NCI-H2171 (cell line): ENCODE measurements around the gene GPRIN1.
"Not testable (repeated sequence)": the region's sequence is repeated elsewhere in the genome, so short reads cannot be mapped to it uniquely, and the experiment has no call there.

ENCODE experiments used
- DNase-seq: peaks from one replicate; lab custom pipeline; 2025; lab: John Stamatoyannopoulos, UW

Gene GPRIN1

DNA sequence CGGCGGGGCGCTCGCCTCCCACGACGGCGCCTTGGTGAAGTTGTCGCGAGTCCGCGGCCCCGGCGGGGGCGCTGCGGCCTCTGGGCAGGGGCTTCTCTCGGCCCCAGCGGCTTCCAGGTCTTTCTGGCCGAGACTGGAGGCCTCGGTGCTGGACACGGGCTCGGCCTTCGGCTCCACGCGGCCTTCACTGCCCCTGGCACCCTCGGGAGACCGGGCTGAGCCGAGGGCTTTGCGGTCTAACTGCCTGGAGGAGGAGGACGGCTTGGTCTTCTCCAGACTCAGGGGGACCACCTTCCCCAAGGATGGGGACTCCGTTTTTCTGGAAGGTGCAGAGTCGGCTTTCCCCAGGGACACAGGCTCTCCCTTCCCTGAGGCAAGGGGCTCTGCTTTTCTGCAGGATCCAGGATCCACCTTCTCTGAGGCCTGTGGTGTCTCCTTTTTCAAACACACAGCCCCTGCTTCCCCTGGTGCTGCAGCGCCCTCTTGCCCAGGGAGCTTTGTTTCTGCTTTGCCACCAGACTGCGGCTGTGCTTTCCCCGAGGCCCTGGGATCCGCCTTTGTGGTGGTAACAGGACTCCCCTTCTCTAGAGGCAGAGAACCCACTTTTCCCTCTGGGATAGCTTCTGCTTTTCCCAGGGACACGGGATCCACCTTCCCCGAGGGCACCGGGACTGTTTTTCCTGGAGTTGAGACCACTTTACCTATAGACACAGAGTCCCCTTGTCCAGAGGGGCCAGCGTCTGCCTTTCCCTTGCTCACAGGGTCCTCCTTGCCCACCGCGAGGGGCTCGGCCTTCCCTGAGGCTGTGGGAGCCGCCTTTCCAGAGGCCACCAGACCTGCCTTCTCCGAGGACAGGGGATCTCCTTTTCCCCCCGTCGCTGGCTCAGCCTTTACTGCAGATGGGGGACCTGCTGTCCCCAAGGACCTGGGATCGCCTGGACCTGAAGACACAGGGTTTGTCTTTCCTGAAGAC is 12.3 kb downstream of the GPRIN1 start:
- no peak for DNase-seq

DNA sequence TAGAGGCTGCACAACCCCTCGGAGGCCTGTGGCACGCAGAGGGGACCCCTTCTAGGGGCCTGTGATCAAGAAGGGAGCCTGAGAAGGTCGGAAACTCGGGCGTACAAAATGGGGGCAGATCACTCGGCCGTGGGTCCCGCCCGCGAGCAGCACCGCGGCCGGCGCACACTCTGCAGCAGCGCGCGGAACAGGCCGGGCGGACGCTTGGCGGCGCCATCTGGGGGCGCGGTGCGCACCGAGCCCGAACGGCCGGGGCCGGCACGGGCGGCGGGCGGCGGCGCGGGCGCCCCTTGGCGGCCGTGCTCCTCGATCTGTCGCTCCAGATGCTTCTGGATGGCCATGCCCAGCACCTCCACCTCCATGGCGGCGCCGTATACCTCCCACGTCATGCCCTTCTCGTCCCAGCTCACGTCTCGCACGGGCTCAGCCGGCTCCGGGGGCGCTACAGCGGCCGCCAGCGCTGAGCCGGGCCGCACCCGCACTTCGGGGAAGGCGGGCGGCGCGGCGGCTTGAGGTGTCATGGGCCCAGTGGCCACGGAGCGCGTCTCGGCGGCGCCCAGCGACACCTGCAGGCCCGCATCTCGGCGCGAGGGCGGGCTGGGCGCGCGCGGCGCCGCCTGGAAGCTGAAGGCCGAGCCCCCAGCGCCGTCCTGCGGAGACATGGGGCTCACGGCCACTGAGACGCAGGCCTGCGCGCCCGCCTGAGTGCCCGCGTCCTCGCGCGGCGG is 13.1 kb downstream of the GPRIN1 start:
- no peak for DNase-seq

DNA sequence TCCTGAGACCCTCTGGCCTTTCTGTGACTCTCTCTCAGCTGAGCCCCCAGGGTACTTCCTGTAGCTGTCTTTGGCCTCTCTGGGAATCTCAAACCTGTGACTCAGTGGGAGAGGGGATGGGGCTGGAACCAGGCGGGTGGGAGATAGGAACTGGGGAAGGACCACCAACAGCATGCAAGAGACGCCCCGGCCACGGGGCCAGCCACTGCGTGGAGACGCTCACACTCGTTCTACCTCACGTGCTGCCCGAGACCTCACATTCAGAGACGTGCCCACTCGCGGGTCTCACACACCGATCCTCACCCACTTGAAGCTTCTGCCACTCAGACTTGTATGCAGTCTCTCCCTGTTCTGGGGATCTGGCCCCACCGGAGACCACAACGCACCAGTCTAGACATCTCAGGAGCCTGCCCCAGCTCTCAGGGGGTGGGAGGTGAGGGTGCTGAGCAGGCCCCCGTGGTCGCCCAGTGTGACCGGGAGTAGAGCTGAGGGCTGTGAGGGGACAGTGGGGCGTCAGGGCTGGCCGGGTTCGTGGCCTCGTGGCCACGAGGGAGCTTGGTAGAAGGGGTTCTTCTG is 13.8 kb downstream of the GPRIN1 start:
- DNase-seq = no peak

- DNase-seq = no peak
Observed at GRCh38 chr5:176595386-176595943, 14.5 kb downstream of the GPRIN1 start.

GRCh38 chr5:176594554-176594953 is 15.4 kb downstream of the GPRIN1 start:
- DNase-seq = no peak

- no peak for DNase-seq
Observed at GRCh38 chr5:176593273-176593869, 16.6 kb downstream of the GPRIN1 start.

- DNase-seq = no peak
Observed at GRCh38 chr5:176592573-176592972, 17.4 kb downstream of the GPRIN1 start.

GRCh38 chr5:176591667-176592066 is 18.3 kb downstream of the GPRIN1 start:
- not testable (repeated sequence) for DNase-seq

- no peak for DNase-seq
Observed at GRCh38 chr5:176590035-176590717, 19.8 kb downstream of the GPRIN1 start.

GRCh38 chr5:176589039-176589769 is 20.8 kb downstream of the GPRIN1 start:
- DNase-seq = no peak

DNA sequence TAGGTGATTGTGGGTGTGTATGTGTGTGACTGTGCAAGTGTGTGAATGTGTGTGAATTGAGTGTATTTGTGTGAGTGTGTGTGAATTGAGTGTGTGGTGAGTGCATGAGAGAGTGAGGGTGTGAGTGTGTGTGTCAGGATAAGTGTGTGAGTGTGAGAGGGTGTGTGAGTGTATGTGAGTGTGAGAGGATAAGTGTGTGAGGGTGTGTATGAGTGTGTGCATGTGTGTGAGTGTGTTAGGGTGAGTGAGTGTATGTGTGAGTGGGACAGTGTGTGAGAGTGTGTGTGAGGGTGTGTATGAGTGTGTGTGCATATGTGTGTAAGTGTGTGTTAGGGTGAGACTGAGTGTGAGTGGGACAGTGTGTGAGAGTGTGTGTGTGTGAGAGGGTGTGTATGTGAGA is 21.7 kb downstream of the GPRIN1 start:
- no peak for DNase-seq

GRCh38 chr5:176587398-176587797 is 22.6 kb downstream of the GPRIN1 start:
- DNase-seq = no peak

GRCh38 chr5:176583076-176583475 is 26.9 kb downstream of the GPRIN1 start:
- DNase-seq = no peak

GRCh38 chr5:176581361-176581760 is 28.6 kb downstream of the GPRIN1 start:
- DNase-seq = no peak

DNA sequence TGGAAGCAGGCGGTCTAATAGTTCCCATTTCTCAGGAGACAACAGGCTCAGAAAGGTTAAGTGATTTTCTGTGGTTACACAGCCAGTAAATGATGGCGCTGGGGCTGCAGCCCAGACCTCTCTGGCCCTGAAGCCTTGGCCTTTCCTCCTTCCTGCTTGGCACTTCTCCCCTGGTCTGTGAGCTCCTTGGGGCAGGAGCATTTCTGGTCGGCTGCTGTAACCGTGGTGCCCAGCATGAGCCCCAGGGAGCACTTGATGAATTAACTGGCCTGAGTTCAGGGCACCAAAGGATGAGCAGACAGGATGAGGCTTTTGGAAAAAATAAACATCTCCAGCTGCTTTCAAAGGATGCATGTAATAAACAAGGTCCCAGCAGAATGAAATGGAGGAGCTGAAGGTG is 30.6 kb downstream of the GPRIN1 start:
- no peak for DNase-seq

DNA sequence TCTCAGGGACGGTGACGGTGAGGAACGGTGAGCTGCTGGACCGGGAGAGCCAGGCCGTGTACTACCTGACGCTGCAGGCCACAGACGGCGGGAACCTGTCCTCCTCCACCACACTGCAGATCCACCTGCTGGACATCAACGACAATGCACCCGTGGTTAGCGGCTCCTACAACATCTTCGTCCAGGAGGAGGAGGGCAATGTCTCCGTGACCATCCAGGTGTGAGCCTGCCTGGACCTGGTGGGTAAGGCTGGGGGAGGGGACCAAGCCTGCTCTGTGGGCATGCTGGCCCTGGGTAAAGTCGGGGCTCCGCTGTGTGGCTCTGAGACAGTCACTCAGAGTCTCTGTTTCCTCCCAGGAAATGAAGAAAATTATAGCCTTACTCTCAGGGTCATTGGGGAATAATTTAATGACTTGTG is 31.6 kb downstream of the GPRIN1 start:
- DNase-seq = no peak

DNA sequence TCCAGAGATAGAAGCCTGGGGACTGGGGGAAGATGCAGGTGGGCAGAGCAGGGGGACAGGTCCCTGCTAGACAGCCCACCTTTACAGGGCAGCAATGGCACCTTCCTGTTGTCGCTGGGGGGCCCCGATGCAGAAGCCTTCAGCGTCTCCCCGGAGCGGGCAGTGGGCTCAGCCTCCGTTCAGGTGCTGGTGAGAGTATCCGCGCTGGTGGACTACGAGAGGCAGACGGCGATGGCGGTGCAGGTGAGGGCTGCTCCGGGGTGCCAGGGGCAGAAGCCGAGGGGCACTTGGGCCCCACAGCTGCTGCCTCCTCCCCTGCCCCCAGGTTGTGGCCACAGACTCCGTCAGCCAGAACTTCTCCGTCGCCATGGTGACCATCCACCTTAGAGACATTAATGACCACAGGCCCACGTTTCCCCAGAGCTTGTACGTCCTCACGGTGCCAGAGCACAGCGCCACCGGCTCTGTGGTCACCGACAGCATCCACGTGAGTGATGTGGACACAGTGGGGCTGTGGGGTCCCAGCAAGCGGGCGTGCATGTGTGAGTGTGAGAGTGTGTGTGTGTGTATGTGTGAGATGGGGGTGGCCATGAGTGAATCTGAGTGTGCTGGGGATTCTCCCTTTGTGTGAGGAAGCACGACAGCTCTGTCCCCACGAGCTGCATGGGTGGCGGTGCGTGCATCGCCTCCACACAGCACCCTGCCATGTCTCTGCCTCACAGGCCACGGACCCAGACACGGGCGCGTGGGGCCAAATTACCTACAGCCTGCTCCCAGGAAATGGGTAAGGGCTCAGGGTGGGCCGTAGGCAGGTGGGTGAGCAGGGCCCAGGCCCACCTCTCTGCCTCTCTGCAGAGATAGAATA is 32.4 kb downstream of the GPRIN1 start:
- no peak for DNase-seq

DNA sequence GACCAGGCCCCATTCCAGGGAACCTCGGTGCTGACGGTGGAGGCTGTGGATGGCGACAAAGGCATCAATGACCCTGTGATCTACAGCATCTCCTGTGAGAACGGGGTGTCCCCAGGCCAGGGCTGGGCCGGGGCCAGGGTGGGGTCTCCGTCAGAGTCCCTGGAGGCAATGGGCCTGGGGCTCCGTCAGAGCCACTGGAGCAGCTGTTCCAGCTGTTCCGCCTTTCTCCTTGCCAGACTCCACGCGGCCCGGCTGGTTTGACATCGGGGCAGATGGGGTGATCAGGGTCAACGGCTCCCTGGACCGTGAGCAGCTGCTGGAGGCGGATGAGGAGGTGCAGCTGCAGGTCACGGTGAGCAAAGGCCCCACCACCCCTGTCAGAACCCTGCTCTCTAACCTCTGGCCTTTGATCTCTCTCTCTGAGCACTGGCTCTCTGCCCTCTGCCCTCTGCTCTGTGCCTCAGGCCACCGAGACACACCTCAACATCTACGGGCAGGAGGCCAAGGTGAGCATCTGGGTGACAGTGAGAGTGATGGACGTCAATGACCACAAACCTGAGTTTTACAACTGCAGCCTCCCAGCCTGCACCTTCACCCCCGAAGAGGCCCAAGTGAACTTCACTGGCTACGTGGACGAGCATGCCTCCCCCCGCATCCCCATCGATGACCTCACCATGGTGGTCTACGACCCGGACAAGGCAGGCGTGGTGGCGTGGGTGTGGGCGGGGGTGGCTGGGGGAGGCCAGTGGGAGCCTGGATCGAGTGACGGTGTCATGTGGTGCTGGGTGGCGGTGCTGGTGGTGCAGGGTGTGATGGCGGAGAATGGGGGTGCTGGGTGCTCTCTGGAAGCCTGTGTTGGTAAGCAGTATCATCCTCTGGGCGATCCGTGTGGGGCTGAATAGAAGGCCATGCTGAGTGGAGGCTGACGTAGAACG is 34.2 kb downstream of the GPRIN1 start:
- no peak for DNase-seq

DNA sequence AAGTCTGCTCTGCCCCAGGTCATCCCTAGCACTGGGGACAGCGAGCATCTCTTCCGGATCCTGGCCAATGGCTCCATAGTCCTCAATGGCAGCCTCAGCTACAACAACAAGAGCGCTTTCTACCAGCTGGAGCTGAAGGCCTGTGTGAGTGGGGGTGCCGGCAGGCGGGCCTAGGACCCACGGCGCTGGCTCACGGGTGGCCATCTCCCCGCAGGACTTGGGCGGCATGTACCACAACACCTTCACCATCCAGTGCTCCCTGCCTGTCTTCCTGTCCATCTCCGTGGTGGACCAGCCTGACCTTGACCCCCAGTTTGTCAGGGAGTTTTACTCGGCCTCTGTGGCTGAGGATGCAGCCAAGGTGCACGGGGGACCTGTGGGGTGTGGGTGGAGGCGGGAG is 34.9 kb downstream of the GPRIN1 start:
- no peak for DNase-seq
